ENCODE results near the gene DCTN3.

DCTN3 gene

GRCh38 chr9:34590381-34591247, 29.7 kb downstream of the DCTN3 start:
- peak; percentile 62 for DNase-seq (ENCODE audit: low spot score)

- DNase-seq (ENCODE audit: low spot score): peak; percentile 85
These were observed 30.5 kb downstream of the DCTN3 start, which contains the start of gene CNTFR for GRCh38 chr9:34589636-34590380. TSS of gene CNTFR (minus strand) at chr9:34589724. CDS start at chr9:34568981, 20,743 bp downstream.

- no peak for DNase-seq (ENCODE audit: low spot score)
These were observed 31.3 kb downstream of the DCTN3 start for GRCh38 chr9:34588671-34589635.

GRCh38 chr9:34587271-34587670, 33.0 kb downstream of the DCTN3 start:
- DNase-seq (ENCODE audit: low spot score): no peak

GRCh38 chr9:34585946-34586669, 34.2 kb downstream of the DCTN3 start:
- DNase-seq (ENCODE audit: low spot score): no peak

GRCh38 chr9:34584970-34585369, 35.3 kb downstream of the DCTN3 start:
- DNase-seq (ENCODE audit: low spot score): no peak

GRCh38 chr9:34582787-34583186, 37.5 kb downstream of the DCTN3 start:
- DNase-seq (ENCODE audit: low spot score): no peak

- DNase-seq (ENCODE audit: low spot score): no peak
These were observed 39.0 kb downstream of the DCTN3 start for GRCh38 chr9:34581318-34581717.

- DNase-seq (ENCODE audit: low spot score): no peak
These were observed 39.9 kb downstream of the DCTN3 start for GRCh38 chr9:34580358-34580757.

- no peak for DNase-seq (ENCODE audit: low spot score)
These were observed 40.5 kb downstream of the DCTN3 start for GRCh38 chr9:34579808-34580163.

- DNase-seq (ENCODE audit: low spot score): peak; percentile 68
These were observed 41.0 kb downstream of the DCTN3 start for GRCh38 chr9:34579104-34579807.

GRCh38 chr9:34578241-34579103, 41.8 kb downstream of the DCTN3 start:
- no peak for DNase-seq (ENCODE audit: low spot score)

GRCh38 chr9:34577400-34578240, 42.7 kb downstream of the DCTN3 start:
- DNase-seq (ENCODE audit: low spot score): no peak

- no peak for DNase-seq (ENCODE audit: low spot score)
These were observed 43.5 kb downstream of the DCTN3 start for GRCh38 chr9:34576597-34577399.

GRCh38 chr9:34575862-34576596, 44.3 kb downstream of the DCTN3 start:
- DNase-seq (ENCODE audit: low spot score): no peak

- DNase-seq (ENCODE audit: low spot score): no peak
These were observed 45.1 kb downstream of the DCTN3 start for GRCh38 chr9:34575241-34575640.

GRCh38 chr9:34574571-34574970, 45.7 kb downstream of the DCTN3 start:
- no peak for DNase-seq (ENCODE audit: low spot score)
